HG02885 (cell line): ENCODE results near the gene ROBO4.

Experiments used
- ATAC-seq: cut with Tn5 transposase; IDR thresholded peaks from one replicate; pipeline ENCODE4 v1.9.1; 2021; ENCODE audit warnings: mild to moderate bottlenecking; ENCODE audit not compliant: unreplicated experiment, poor library complexity

The ROBO4 gene

DNA sequence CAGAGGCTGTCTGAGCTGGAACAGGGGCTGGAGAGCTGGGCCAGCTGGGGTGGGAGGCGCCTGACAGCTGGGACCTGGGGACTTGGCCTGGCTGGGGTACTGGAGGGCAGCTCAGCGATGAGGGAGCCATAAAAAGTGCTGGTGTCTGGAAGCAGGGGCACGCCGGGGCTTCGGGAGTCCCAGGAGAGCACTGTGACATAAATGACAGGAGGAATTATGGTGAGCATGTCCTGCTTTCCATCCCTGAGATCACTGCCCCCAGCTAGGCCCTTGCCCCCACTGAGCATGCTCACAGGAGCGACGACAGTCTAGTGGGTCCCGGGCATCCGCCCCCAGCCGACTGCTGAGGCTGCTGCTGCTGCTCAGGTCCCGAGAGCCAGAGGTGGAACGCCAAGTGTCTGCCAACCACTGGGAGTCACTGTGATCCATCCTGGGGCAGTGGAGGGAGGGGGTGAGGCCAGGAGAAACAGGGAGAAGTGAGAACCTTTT, 6.2 kb downstream of the ROBO4 start:
- ATAC-seq = no peak

GRCh38 chr11:124890683-124891372, 6.8 kb downstream of the ROBO4 start:
- no peak for ATAC-seq

DNA sequence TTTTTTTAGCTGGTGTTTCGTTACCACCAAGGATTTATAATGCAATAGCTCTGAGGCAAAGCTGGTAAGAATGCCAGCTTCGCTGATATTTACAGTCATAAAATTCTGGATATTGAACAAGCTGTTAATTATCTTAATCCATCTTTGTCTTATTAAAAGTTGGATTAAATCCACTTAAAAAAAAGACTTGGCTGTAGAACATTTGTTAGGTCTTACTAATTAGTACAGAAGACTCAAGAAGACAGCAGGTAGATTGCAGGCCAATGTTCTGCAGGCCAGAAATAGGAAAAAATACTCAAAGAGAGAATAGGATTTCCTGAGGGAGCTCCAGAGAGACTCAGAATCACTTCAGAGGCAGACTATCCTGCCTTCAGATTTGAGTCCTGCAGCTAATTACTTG, 7.5 kb downstream of the ROBO4 start:
- ATAC-seq = no peak

GRCh38 chr11:124889191-124890091, 8.2 kb downstream of the ROBO4 start:
- no peak for ATAC-seq

GRCh38 chr11:124887667-124888013, 10.0 kb downstream of the ROBO4 start:
- ATAC-seq = no peak

DNA sequence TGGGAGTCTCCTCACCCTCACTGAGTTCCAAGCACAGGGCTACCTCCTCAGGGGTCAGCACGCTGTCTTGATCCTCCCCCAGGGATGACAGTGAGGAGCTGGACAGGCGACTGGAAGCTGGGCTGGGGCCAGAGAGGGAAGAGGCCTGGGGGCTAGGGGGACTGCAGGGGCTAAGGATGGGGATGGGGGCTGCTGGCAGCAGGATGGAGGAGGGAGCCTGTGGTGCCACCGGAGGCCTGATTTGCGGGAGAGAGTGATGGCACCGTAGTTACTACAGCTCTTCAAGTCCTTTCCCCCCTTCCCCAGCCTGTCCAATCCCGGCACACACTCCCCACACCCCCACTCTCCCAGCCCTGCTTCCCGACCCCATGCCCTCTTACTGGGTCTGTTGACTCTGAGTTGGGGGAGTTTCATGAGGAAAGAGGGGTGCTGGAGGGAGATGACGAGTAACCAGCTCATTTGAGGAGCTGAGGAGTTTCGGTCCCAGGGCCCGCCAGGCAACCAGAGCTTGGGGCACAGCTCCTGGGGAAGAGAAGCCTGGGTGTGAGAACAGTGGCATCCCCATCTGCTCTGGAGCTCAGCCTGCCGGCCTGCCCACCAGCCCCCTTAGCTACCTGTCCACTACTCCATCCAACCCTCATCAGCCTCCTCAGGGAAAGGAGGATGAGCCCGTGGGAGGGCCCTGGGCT, 10.5 kb downstream of the ROBO4 start:
- no peak for ATAC-seq

DNA sequence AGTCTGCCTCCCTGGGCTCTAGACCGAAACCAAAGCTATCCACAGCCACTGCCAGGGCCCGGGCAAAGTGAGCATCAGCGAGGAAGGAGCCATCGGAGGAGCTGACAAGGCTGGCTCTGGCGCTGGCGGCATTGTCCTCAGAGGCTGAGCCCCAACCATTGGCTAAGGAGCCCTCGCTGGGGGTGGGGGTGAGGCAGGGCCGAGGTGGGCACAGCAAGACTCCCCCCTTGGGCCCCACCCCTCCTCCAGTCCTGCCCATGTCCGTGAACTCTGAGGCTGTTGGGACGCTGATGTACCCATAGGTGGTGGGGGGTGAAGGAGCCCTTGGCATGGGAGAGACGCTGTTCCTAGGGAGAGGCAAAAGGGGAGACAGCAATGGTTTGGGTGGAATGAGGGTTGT, 11.2 kb downstream of the ROBO4 start:
- no peak for ATAC-seq

DNA sequence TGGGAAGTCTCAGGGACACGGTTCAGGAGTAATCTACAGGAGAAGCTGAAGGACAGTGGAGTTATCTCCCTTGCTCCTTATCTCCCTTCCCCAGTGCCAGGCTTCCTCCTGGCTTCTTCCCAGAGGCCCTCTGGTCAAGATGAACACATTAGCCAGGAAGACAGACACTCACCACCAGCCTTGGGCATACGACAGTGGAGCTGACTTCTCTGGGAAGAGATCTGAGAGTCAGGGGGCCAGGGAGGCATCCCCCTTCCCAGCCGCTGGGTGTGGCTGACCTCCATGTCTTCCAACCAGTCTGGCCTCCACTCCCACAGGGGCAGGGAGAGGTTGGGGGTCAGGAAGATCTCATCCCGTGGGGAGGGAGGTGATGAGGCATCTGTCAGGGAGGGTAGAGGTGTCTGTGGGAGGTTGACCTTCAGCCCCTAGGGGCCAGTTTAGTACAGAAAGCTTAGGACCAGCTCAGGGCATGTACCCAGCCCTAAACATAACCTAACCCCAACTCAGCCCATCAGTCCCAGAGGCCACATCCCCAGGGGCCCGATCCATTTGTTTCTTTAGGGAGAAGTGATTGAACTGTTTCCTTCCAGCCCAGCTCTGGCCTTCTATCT, 12.7 kb downstream of the ROBO4 start:
- no peak for ATAC-seq

DNA sequence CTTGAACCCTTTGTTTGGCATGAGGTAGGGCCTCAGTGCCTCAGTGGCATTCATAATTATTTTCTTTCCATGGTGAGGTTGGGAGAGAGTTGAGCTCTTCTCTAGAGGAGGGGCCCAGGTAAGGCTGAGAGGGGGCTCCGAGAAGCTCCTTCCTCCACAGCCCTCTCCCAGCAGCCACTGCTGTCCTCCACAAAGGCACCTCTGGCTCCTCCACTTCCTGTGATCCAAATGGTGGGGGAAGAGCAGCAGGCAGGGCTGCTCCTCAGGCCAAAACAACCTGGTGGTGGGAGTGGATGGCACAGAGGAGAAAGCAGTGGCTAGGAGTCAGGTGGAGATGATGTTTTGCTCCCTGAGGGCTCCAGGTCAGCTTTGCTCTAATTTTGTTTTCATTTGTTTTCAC, 13.3 kb downstream of the ROBO4 start:
- no peak for ATAC-seq

DNA sequence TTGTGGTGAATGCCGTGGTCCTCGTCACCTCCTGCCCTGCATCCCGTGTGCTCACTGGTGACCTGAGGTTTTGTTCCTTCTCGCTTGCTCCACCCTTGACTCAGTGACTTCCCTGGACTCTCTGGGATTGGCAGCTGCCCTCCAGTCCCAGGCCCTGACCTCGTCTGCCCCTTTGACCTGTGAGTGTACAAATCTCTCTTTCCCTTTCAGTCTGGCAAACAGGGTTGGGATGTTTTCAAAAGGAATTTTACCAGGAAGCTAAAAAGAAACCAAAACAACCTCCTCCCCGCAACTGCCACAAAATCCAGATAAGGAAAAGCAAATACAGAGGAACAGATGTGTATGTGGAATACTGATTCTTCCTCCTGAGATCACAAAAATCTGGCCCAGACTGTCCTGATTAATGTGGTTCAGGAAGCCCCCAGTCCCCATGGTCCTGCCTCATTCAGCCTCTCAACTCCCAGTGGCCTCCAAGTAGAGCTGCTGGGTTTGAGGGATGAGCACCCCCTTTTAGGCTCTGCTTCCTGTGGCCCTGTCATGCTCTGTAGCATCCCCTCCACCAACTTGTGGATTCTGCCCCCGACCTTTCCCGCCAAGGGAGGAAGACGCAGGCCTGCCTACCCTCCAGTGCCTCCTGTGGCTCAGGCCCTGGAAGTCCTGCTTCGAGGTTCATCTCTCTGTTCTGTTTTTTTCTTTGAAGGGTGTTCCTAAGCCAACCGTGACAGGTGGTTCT, 15.2 kb downstream of the ROBO4 start:
- no peak for ATAC-seq

GRCh38 chr11:124880958-124881357, 16.7 kb downstream of the ROBO4 start:
- ATAC-seq = no peak

GRCh38 chr11:124880290-124880611, 17.4 kb downstream of the ROBO4 start:
- ATAC-seq = no peak

- ATAC-seq = no peak
Observed at GRCh38 chr11:124879493-124880289, 18.0 kb downstream of the ROBO4 start.

GRCh38 chr11:124878759-124879492, 18.7 kb downstream of the ROBO4 start:
- no peak for ATAC-seq

DNA sequence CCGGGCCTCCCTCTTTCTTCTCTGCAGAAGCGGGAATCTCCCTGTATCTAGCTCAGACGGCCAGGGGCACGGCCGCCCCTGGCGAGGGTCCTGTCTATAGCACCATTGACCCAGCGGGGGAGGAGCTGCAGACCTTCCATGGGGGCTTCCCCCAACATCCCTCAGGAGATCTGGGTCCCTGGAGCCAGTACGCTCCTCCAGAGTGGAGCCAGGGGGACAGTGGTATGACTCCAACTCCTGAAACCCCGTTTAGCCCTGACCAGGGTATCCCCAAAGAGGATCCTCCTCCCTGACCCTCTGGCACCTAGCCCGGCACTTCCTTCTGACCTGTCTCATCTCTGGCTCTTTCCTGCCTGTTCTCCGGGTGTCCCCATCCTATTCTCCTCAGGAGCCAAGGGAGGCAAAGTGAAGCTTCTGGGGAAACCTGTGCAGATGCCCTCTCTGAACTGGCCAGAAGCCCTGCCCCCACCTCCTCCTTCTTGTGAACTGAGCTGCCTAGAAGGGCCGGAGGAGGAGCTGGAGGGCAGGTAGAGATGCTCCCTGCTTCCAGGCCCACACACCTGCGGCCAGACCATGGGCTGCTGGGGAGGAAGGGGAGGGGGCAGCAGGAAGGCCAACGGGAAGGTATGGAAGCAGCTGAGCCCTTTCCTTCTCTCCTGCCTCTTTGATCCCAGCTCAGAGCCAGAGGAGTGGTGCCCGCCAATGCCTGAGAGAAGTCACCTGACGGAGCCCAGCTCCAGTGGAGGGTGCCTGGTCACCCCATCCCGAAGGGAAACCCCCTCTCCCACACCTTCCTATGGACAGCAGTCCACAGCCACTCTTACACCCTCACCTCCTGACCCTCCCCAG, 19.5 kb downstream of the ROBO4 start:
- ATAC-seq = no peak

GRCh38 chr11:124877631-124877909, 20.1 kb downstream of the ROBO4 start:
- no peak for ATAC-seq

DNA sequence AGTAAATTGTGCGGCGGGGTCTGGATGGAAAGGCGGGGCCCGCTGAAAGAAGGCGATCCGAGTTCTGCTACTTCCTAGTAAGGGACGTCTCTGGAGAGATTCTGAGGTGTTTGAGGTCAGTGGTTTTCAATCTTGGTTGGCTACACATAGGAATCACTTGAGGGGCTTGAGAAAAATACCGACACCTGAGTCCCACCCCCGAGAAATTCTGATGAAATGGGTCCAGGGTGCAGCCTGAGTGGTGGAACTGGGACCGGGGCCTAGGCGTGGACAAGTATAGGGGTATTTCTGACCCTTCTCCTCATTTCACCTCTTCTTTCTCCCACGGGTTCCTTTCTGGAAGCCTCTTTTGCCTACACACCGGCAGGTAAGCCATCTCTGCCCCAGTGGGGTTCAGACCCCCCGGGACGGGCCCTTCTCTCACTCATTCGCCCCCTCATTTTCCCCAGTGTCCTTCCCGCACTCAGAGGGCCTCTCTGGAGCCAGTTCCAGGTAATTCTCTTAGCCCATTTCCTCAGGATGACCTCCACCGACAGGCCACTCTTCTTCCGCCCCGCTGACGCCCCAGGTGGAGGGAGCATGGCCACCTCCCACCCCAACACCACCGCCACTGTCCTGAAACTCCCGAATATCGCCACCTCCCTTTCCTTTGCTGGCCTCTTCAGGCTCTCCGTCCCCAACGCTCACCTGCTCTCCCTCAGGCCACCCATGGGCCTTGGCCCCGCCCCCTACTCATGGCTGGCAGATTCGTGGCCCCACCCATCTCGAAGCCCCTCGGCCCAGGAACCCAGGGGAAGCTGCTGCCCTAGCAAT, 20.6 kb downstream of the ROBO4 start:
- ATAC-seq = no peak
